AG04450 (cell line): Measurements from ENCODE around the gene CIT. TPM values are rescaled to one million over a fixed set of nuclear protein-coding genes. Genes with fewer than 3 reads are reported as not detected.

Source experiments
- CTCF ChIA-PET: fragments of 300-600, 350-600 bp; formaldehyde crosslinking; extraction: SDS; loops from one replicate; lab custom pipeline; 2022; ENCODE audit warnings: antibody characterized with exemption, inconsistent platforms; lab: Charles Lee
- POLR2A ChIA-PET: fragments of 350-600 bp; formaldehyde crosslinking; extraction: SDS; loops from one replicate; lab custom pipeline; 2021; ENCODE audit warnings: antibody characterized with exemption, inconsistent platforms; lab: Yijun Ruan, JAX
- DNase-seq: peaks from one replicate; pipeline ENCODE4 v3.0.0-alpha.2; 2011; ENCODE audit warnings: low read depth, low spot score
- H3K27ac ChIP-seq: one replicate; pipeline ENCODE4 v1.5.1; 2012; ENCODE audit warnings: low read depth, low read length, control low read depth
- H3K27me3 ChIP-seq: one replicate; pipeline ENCODE4 v1.6.0; 2012; ENCODE audit warnings: low read length; ENCODE audit not compliant: control insufficient read depth, insufficient read depth
- H3K4me3 ChIP-seq: 2 replicates; pipeline ENCODE4 v1.5.1; 2011; ENCODE audit warnings: mild to moderate bottlenecking, low read depth, low read length, control low read depth
- H3K9me3 ChIP-seq: 2 replicates; pipeline ENCODE4 v1.5.1; 2012; ENCODE audit warnings: low read length; ENCODE audit not compliant: control insufficient read depth, insufficient read depth
- CTCF ChIP-seq: IDR thresholded peaks from 2 replicates; pipeline ENCODE4 v1.5.1; 2011; ENCODE audit warnings: low read depth, low read length, control low read depth, inconsistent platforms
- polyA plus RNA-seq: library from polyadenylated mRNA; depleted of rRNA; stranded (reverse); fragments of >200 nt; gene quantifications from 2 replicates; pipeline ENCODE4 v1.2.3, GENCODE V29; 2011

The CIT gene
- polyA plus RNA-seq, 1 experiment, result 6.0 TPM

- CTCF ChIA-PET, result no interaction called here
Observed at GRCh38 chr12:119913536-119914330, 36.6 kb upstream of the CIT start.

GRCh38 chr12:119911182-119911581, 34.1 kb upstream of the CIT start:
- peak; percentile 62 for DNase-seq
- peaks cover 2% of the 10 kb centered on the region for H3K27me3 ChIP-seq
- no peaks in the 10 kb centered on the region for H3K9me3 ChIP-seq
- ChIA-PET POLR2A (no interaction called here), CTCF (interaction anchor here (0.6 to 1.6 kb wide), 2 partner anchors 9 to 28 kb away, joined by 11 read pairs; no protein-coding TSS in a partner anchor)
- H3K27ac ChIP-seq, result no peak overlapping the region
- H3K4me3 ChIP-seq, result no peak overlapping the region
- TF ChIP-seq CTCF, result no peak

More at GRCh38 chr12:119913536-119914330, 36.6 kb upstream of the CIT start:
- no peak for TF ChIP-seq CTCF
- peaks cover 2% of the 10 kb centered on the region for H3K27me3 ChIP-seq
- no peaks in the 10 kb centered on the region for H3K9me3 ChIP-seq
- H3K27ac ChIP-seq, result no peak overlapping the region
- no peak overlapping the region for H3K4me3 ChIP-seq
- POLR2A ChIA-PET, result no interaction called here
- no peak for DNase-seq

- no peak overlapping the region for H3K4me3 ChIP-seq
- no peak overlapping the region for H3K27ac ChIP-seq
- H3K27me3 ChIP-seq, result peaks cover 2% of the 10 kb centered on the region
- DNase-seq, result no peak
- ChIA-PET POLR2A (interaction anchor here (0.6 kb wide), 1 partner anchor 243 kb away, joined by 3 read pairs; the partner anchor contains the start of gene PRKAB1), CTCF (interaction anchor here (0.6 to 1.6 kb wide), 2 partner anchors 8 to 28 kb away, joined by 11 read pairs; no protein-coding TSS in a partner anchor)
- no peaks in the 10 kb centered on the region for H3K9me3 ChIP-seq
- TF ChIP-seq CTCF, result no peak
Observed at GRCh38 chr12:119910586-119910985, 33.5 kb upstream of the CIT start.

- H3K27me3 ChIP-seq, result peaks cover 3% of the 10 kb centered on the region
- no peaks in the 10 kb centered on the region for H3K9me3 ChIP-seq
- peak; percentile 32 for DNase-seq
- CTCF ChIA-PET, result interaction anchor here (0.6 to 2.0 kb wide), 6 partner anchors 9 to 357 kb away, joined by 3 to 11 read pairs (median 4); no protein-coding TSS in a partner anchor
- POLR2A ChIA-PET, result no interaction called here
- no peak overlapping the region for H3K4me3 ChIP-seq
- no peak overlapping the region for H3K27ac ChIP-seq
- TF ChIP-seq CTCF, result peak; percentile 81
Observed at GRCh38 chr12:119902084-119902509, 25.0 kb upstream of the CIT start.

- H3K4me3 ChIP-seq, result no peak overlapping the region
- peaks cover 3% of the 10 kb centered on the region for H3K27me3 ChIP-seq
- CTCF ChIA-PET, result interaction anchor here (2.0 kb wide), 1 partner anchor 10 kb away, joined by 11 read pairs; no protein-coding TSS in a partner anchor
- POLR2A ChIA-PET, result no interaction called here
- no peak for TF ChIP-seq CTCF
- DNase-seq, result no peak
- no peaks in the 10 kb centered on the region for H3K9me3 ChIP-seq
- no peak overlapping the region for H3K27ac ChIP-seq
Observed at GRCh38 chr12:119901670-119902069, 24.6 kb upstream of the CIT start.
